ENCODE results near the gene LGALS8. TPM values are rescaled to one million over a fixed set of nuclear protein-coding genes. Genes with fewer than 3 reads are reported as not detected.

LGALS8 gene
- total RNA-seq, 2 donors from 2014 or later, result 103 to 113 TPM

- Histone ChIP-seq H3K27me3 (no peaks in the 10 kb centered on the region), H3K27ac (no peak overlapping the region), H3K36me3 (peaks cover 42% of the 10 kb centered on the region), H3K4me3 (no peak overlapping the region), H3K4me1 (peaks cover 0 to 18% of the 10 kb centered on the region in 2 donors), H3K9me3 (no peaks in the 10 kb centered on the region)
- no peak for DNase-seq (ENCODE audit: low spot score)
- TF ChIP-seq CTCF (IDR thresholded peaks at IDR 0.05), result no peak
Observed at GRCh38 chr1:236530959-236531358, 7.2 kb downstream of the LGALS8 start.

GRCh38 chr1:236532850-236533249 is 9.1 kb downstream of the LGALS8 start:
- Histone ChIP-seq H3K4me3 (no peak overlapping the region), H3K27me3 (no peaks in the 10 kb centered on the region), H3K4me1 (peaks cover 0 to 18% of the 10 kb centered on the region in 2 donors), H3K27ac (peak overlapping the region in 1 of 2 donors; percentile 62), H3K36me3 (peaks cover 30% of the 10 kb centered on the region), H3K9me3 (no peaks in the 10 kb centered on the region)
- DNase-seq (ENCODE audit: low spot score), result no peak
- TF ChIP-seq CTCF (IDR thresholded peaks at IDR 0.05), result no peak

GRCh38 chr1:236534151-236534651 is 10.4 kb downstream of the LGALS8 start:
- no peak for DNase-seq (ENCODE audit: low spot score)
- Histone ChIP-seq H3K4me1 (peaks cover 0 to 18% of the 10 kb centered on the region in 2 donors), H3K9me3 (no peaks in the 10 kb centered on the region), H3K27ac (no peak overlapping the region), H3K36me3 (peaks cover 33% of the 10 kb centered on the region), H3K27me3 (no peaks in the 10 kb centered on the region), H3K4me3 (no peak overlapping the region)
- no peak for TF ChIP-seq CTCF (IDR thresholded peaks at IDR 0.05)

GRCh38 chr1:236535190-236535589 is 11.4 kb downstream of the LGALS8 start:
- Histone ChIP-seq H3K4me3 (no peak overlapping the region), H3K27ac (no peak overlapping the region), H3K27me3 (no peaks in the 10 kb centered on the region), H3K4me1 (peaks cover 0 to 18% of the 10 kb centered on the region in 2 donors), H3K36me3 (peaks cover 42% of the 10 kb centered on the region), H3K9me3 (no peaks in the 10 kb centered on the region)
- no peak for DNase-seq (ENCODE audit: low spot score)
- no peak for TF ChIP-seq CTCF (IDR thresholded peaks at IDR 0.05)

- DNase-seq (ENCODE audit: low spot score), result no peak
- Histone ChIP-seq H3K27me3 (no peaks in the 10 kb centered on the region), H3K27ac (no peak overlapping the region), H3K9me3 (no peaks in the 10 kb centered on the region), H3K36me3 (peaks cover 47% of the 10 kb centered on the region), H3K4me1 (peaks cover 0 to 18% of the 10 kb centered on the region in 2 donors), H3K4me3 (no peak overlapping the region)
- no peak for TF ChIP-seq CTCF (IDR thresholded peaks at IDR 0.05)
Observed at GRCh38 chr1:236535662-236536161, 11.9 kb downstream of the LGALS8 start.

- no peak for DNase-seq (ENCODE audit: low spot score)
- Histone ChIP-seq H3K4me1 (peaks cover 0 to 18% of the 10 kb centered on the region in 2 donors), H3K27me3 (no peaks in the 10 kb centered on the region), H3K36me3 (peaks cover 52% of the 10 kb centered on the region), H3K9me3 (no peaks in the 10 kb centered on the region), H3K27ac (no peak overlapping the region), H3K4me3 (no peak overlapping the region)
- TF ChIP-seq CTCF (IDR thresholded peaks at IDR 0.05), result no peak
Observed at GRCh38 chr1:236536540-236536939, 12.8 kb downstream of the LGALS8 start.
